ENCODE results near the gene DPM2. TPM values are rescaled to one million over a fixed set of nuclear protein-coding genes. Genes with fewer than 3 reads are reported as not detected.
A peak's percentile ranks its signal among the peaks of the same experiment; 100 is the strongest.

Gene DPM2
- total RNA-seq, 1 donor from 2014 or later: 9.1 TPM

- H3K4me1 ChIP-seq: peaks cover 12% of the 10 kb centered on the region
- H3K27ac ChIP-seq: no peak overlapping the region
- peaks cover 99% of the 10 kb centered on the region for H4K20me1 ChIP-seq (ENCODE audit: low read depth)
Measured at GRCh38 chr9:127958728-127959127, 21.1 kb upstream of the DPM2 start.

GRCh38 chr9:127955294-127956015 is 17.8 kb upstream of the DPM2 start:
- Histone ChIP-seq H3K36me3 (no peaks in the 10 kb centered on the region), H3K27ac (no peak overlapping the region), H3K4me3 (no peak overlapping the region), H3K27me3 (no peaks in the 10 kb centered on the region), H3K9ac (no peak overlapping the region), H3K4me1 (peaks cover 15% of the 10 kb centered on the region), H3K4me2 (no peak overlapping the region), H2AFZ (replicated peaks) (no peak overlapping the region), H3F3A (ENCODE audit: low read depth) (peaks cover 6% of the 10 kb centered on the region), H3K79me2 (ENCODE audit: low read depth) (peaks cover 85% of the 10 kb centered on the region), H4K20me1 (ENCODE audit: low read depth) (peaks cover 97% of the 10 kb centered on the region), H3K9me3 (ENCODE audit: low read depth) (no peaks in the 10 kb centered on the region)
- Mint-ChIP-seq H3K27me3 (ENCODE audit: insufficient read depth, low read depth) (peaks cover 2% of the 10 kb centered on the region), H3K4me3 (no peak overlapping the region), H3K4me1 (peaks cover 24% of the 10 kb centered on the region), H3K9me3 (peaks cover 5% of the 10 kb centered on the region), H3K36me3 (peaks cover 10% of the 10 kb centered on the region), H3K27ac (no peak overlapping the region)
- DNase-seq (ENCODE audit: low spot score): peak; percentile 51
- TF ChIP-seq CTCF (IDR thresholded peaks at IDR 0.05) (peak; percentile 47), EZH2 (IDR thresholded peaks at IDR 0.05) (no peak)

More at GRCh38 chr9:127958728-127959127, 21.1 kb upstream of the DPM2 start:
- Histone ChIP-seq H3F3A (ENCODE audit: low read depth) (peaks cover 16% of the 10 kb centered on the region), H3K79me2 (ENCODE audit: low read depth) (peaks cover 100% of the 10 kb centered on the region), H3K4me3 (no peak overlapping the region), H3K9me3 (ENCODE audit: low read depth) (no peaks in the 10 kb centered on the region), H2AFZ (replicated peaks) (no peak overlapping the region), H3K9ac (no peak overlapping the region), H3K4me2 (no peak overlapping the region), H3K36me3 (no peaks in the 10 kb centered on the region), H3K27me3 (no peaks in the 10 kb centered on the region)
- H3K36me3 Mint-ChIP-seq: peaks cover 9% of the 10 kb centered on the region
- DNase-seq (ENCODE audit: low spot score): no peak
- H3K9me3 Mint-ChIP-seq: peaks cover 5% of the 10 kb centered on the region
- no peak overlapping the region for H3K4me3 Mint-ChIP-seq
- H3K4me1 Mint-ChIP-seq: peaks cover 23% of the 10 kb centered on the region
- no peak overlapping the region for H3K27ac Mint-ChIP-seq
- no peak for TF ChIP-seq CTCF (IDR thresholded peaks at IDR 0.05)
- TF ChIP-seq EZH2 (IDR thresholded peaks at IDR 0.05): no peak
- no peak for TF ChIP-seq EZH2phosphoT487 (IDR thresholded peaks at IDR 0.05)
- H3K27me3 Mint-ChIP-seq (ENCODE audit: insufficient read depth, low read depth): peaks cover 2% of the 10 kb centered on the region

GRCh38 chr9:127954831-127955293 is 17.2 kb upstream of the DPM2 start:
- no peak for DNase-seq (ENCODE audit: low spot score)
- H3K36me3 ChIP-seq: no peaks in the 10 kb centered on the region
- H3K79me2 ChIP-seq (ENCODE audit: low read depth): peaks cover 79% of the 10 kb centered on the region
- no peak overlapping the region for H2AFZ ChIP-seq (replicated peaks)
- no peak overlapping the region for H3K4me3 ChIP-seq
- no peak overlapping the region for H3K4me3 Mint-ChIP-seq
- peaks cover 23% of the 10 kb centered on the region for H3K4me1 Mint-ChIP-seq
- H3K27me3 ChIP-seq: no peaks in the 10 kb centered on the region
- H4K20me1 ChIP-seq (ENCODE audit: low read depth): peaks cover 96% of the 10 kb centered on the region
- TF ChIP-seq EZH2 (IDR thresholded peaks at IDR 0.05) (no peak), EZH2phosphoT487 (IDR thresholded peaks at IDR 0.05) (no peak), CTCF (IDR thresholded peaks at IDR 0.05) (no peak)
- H3K9me3 ChIP-seq (ENCODE audit: low read depth): no peaks in the 10 kb centered on the region
- peaks cover under 1% of the 10 kb centered on the region for H3F3A ChIP-seq (ENCODE audit: low read depth)
- no peak overlapping the region for H3K9ac ChIP-seq
- no peaks in the 10 kb centered on the region for H3K27me3 Mint-ChIP-seq (ENCODE audit: insufficient read depth, low read depth)
- H3K4me1 ChIP-seq: peaks cover 13% of the 10 kb centered on the region
- H3K27ac Mint-ChIP-seq: no peak overlapping the region
- H3K9me3 Mint-ChIP-seq: peaks cover 5% of the 10 kb centered on the region
- H3K4me2 ChIP-seq: no peak overlapping the region
- H3K27ac ChIP-seq: no peak overlapping the region
- peaks cover 10% of the 10 kb centered on the region for H3K36me3 Mint-ChIP-seq
